Measurements from ENCODE around the gene PCCA.
"Not testable (repeated sequence)": the region's sequence is repeated elsewhere in the genome, so short reads cannot be mapped to it uniquely, and the experiment has no call there.

PCCA gene

GRCh38 chr13:100315522-100315921 lies 226.6 kb downstream of the PCCA start:
- DNase-seq (ENCODE audit: insufficient read length, low spot score) (no peak), FAIRE-seq (no peak)
- no peak for TF ChIP-seq CTCF (IDR thresholded peaks at IDR 0.05; ENCODE audit: insufficient read depth, missing control alignments)

GRCh38 chr13:100318473-100318872 lies 229.6 kb downstream of the PCCA start:
- FAIRE-seq; DNase-seq (ENCODE audit: insufficient read length, low spot score): not testable (repeated sequence)

GRCh38 chr13:100323937-100324336 lies 235.0 kb downstream of the PCCA start:
- TF ChIP-seq CTCF (IDR thresholded peaks at IDR 0.05; ENCODE audit: insufficient read depth, missing control alignments), result no peak
- FAIRE-seq (no peak), DNase-seq (ENCODE audit: insufficient read length, low spot score) (no peak)

- no peak for FAIRE-seq
- DNase-seq (ENCODE audit: insufficient read length, low spot score), result no peak
- TF ChIP-seq CTCF (IDR thresholded peaks at IDR 0.05; ENCODE audit: insufficient read depth, missing control alignments), result no peak
These were observed 241.8 kb downstream of the PCCA start for GRCh38 chr13:100330662-100331061.

GRCh38 chr13:100333141-100333540 lies 244.2 kb downstream of the PCCA start:
- TF ChIP-seq CTCF (IDR thresholded peaks at IDR 0.05; ENCODE audit: insufficient read depth, missing control alignments), result no peak
- FAIRE-seq (peak; percentile 58), DNase-seq (ENCODE audit: insufficient read length, low spot score) (peak; percentile 22)

- FAIRE-seq (no peak), DNase-seq (ENCODE audit: insufficient read length, low spot score) (no peak)
- TF ChIP-seq CTCF (IDR thresholded peaks at IDR 0.05; ENCODE audit: insufficient read depth, missing control alignments), result no peak
These were observed 245.3 kb downstream of the PCCA start for GRCh38 chr13:100334214-100334613.

- no peak for TF ChIP-seq CTCF (IDR thresholded peaks at IDR 0.05; ENCODE audit: insufficient read depth, missing control alignments)
- DNase-seq (ENCODE audit: insufficient read length, low spot score), result no peak
- no peak for FAIRE-seq
These were observed 248.1 kb downstream of the PCCA start for GRCh38 chr13:100336795-100337516.

Measured in D721Med (cell line).